ENCODE results near the gene GBF1. TPM values are rescaled to one million over a fixed set of nuclear protein-coding genes. Genes with fewer than 3 reads are reported as not detected.

Gene GBF1
- total RNA-seq, 2 donors from 2014 or later: 23.1 to 24.1 TPM

GRCh38 chr10:102379383-102379782, 134.1 kb downstream of the GBF1 start:
- H3K27me3 ChIP-seq: no peaks in the 10 kb centered on the region
- DNase-seq (no peak), ATAC-seq (no peak)
- intact Hi-C loops (cut with DNase I): no loop called here
- peaks cover 4 to 36% of the 10 kb centered on the region in 2 donors for H3K36me3 ChIP-seq (replicated peaks in 1 of 2; ENCODE audit: insufficient read depth in 1 of 2, low read depth in 2 of 2)
- no peaks in the 10 kb centered on the region for H3K9me3 ChIP-seq
- no peak overlapping the region for H3K4me3 ChIP-seq
- WGBS, 2 donors: 97% methylated on average over 5 to 6 of the region's 6 CpGs
- no peak overlapping the region for H3K27ac ChIP-seq
- H3K4me1 ChIP-seq: no peaks in the 10 kb centered on the region
- no peak for TF ChIP-seq POLR2A (IDR thresholded peaks at IDR 0.05)
- TF ChIP-seq CTCF (IDR thresholded peaks at IDR 0.05): no peak

- ATAC-seq: no peak
- intact Hi-C loops (cut with DNase I): loop anchor here (10.0 kb wide), 1 partner anchor 193 kb away; no protein-coding TSS in a partner anchor
- peaks cover 4 to 20% of the 10 kb centered on the region in 2 donors for H3K36me3 ChIP-seq (replicated peaks in 1 of 2; ENCODE audit: insufficient read depth in 1 of 2, low read depth in 2 of 2)
- no peaks in the 10 kb centered on the region for H3K9me3 ChIP-seq
- no peaks in the 10 kb centered on the region for H3K4me1 ChIP-seq
- DNase-seq: no peak
- no peaks in the 10 kb centered on the region for H3K27me3 ChIP-seq
- WGBS, 2 donors: 93 to 100% methylated on average over 1 to 9 of the region's 9 CpGs
- H3K4me3 ChIP-seq: no peak overlapping the region
- TF ChIP-seq CTCF (IDR thresholded peaks at IDR 0.05): no peak
- TF ChIP-seq POLR2A (IDR thresholded peaks at IDR 0.05): no peak
- no peak overlapping the region for H3K27ac ChIP-seq
These were observed 136.7 kb downstream of the GBF1 start for GRCh38 chr10:102381983-102382382.

- H3K36me3 ChIP-seq (replicated peaks in 1 of 2; ENCODE audit: insufficient read depth in 1 of 2, low read depth in 2 of 2): peaks cover 4 to 20% of the 10 kb centered on the region in 2 donors
- 90 to 98% methylated on average over 7 to 8 of the region's 8 CpGs for WGBS, 2 donors
- no peak overlapping the region for H3K27ac ChIP-seq
- DNase-seq (no peak), ATAC-seq (no peak)
- no peak overlapping the region for H3K4me3 ChIP-seq
- intact Hi-C loops (cut with DNase I): loop anchor here (10.0 kb wide), 1 partner anchor 192 kb away; no protein-coding TSS in a partner anchor
- no peaks in the 10 kb centered on the region for H3K9me3 ChIP-seq
- H3K4me1 ChIP-seq: no peaks in the 10 kb centered on the region
- TF ChIP-seq POLR2A (IDR thresholded peaks at IDR 0.05): no peak
- no peak for TF ChIP-seq CTCF (IDR thresholded peaks at IDR 0.05)
- H3K27me3 ChIP-seq: no peaks in the 10 kb centered on the region
These were observed 137.5 kb downstream of the GBF1 start for GRCh38 chr10:102382871-102383270.

- 50 to 66% methylated on average over 5 to 6 of the region's 6 CpGs for WGBS, 2 donors
- intact Hi-C loops (cut with DNase I): loop anchor here (10.0 kb wide), 1 partner anchor 191 kb away; no protein-coding TSS in a partner anchor
- ATAC-seq (no peak), DNase-seq (no peak)
- Histone ChIP-seq H3K36me3 (replicated peaks in 1 of 2; ENCODE audit: insufficient read depth in 1 of 2, low read depth in 2 of 2) (peaks cover 4 to 16% of the 10 kb centered on the region in 2 donors), H3K27me3 (no peaks in the 10 kb centered on the region), H3K4me1 (no peaks in the 10 kb centered on the region), H3K9me3 (no peaks in the 10 kb centered on the region), H3K27ac (no peak overlapping the region), H3K4me3 (no peak overlapping the region)
- TF ChIP-seq POLR2A (IDR thresholded peaks at IDR 0.05) (no peak), CTCF (IDR thresholded peaks at IDR 0.05) (no peak)
These were observed 138.7 kb downstream of the GBF1 start for GRCh38 chr10:102384053-102384452.

Data from body of pancreas (tissue), 4 donors.